GM19099 (cell line): ENCODE data around the gene SLC9C1.

ENCODE experiments used
- POLR2A ChIP-seq: IDR thresholded peaks from 3 replicates; pipeline ENCODE4 v1.6.1; 2011; ENCODE audit warnings: low read depth; ENCODE audit not compliant: insufficient read length; ENCODE audit errors: extremely low read depth

The SLC9C1 gene

GRCh38 chr3:112170046-112170445 lies 124.0 kb downstream of the SLC9C1 start:
- no peak for TF ChIP-seq POLR2A

GRCh38 chr3:112167758-112168157 lies 126.3 kb downstream of the SLC9C1 start:
- TF ChIP-seq POLR2A: no peak

GRCh38 chr3:112149136-112149535 lies 144.9 kb downstream of the SLC9C1 start:
- TF ChIP-seq POLR2A: no peak

GRCh38 chr3:112143689-112144088 lies 150.3 kb downstream of the SLC9C1 start:
- TF ChIP-seq POLR2A: no peak

GRCh38 chr3:112143251-112143650 lies 150.8 kb downstream of the SLC9C1 start:
- no peak for TF ChIP-seq POLR2A

GRCh38 chr3:112141293-112141692 lies 152.7 kb downstream of the SLC9C1 start:
- no peak for TF ChIP-seq POLR2A

- TF ChIP-seq POLR2A: no peak
Observed at GRCh38 chr3:112140584-112140983, 153.4 kb downstream of the SLC9C1 start.

GRCh38 chr3:112138219-112138969 lies 155.6 kb downstream of the SLC9C1 start:
- TF ChIP-seq POLR2A: no peak

- no peak for TF ChIP-seq POLR2A
Observed at GRCh38 chr3:112137781-112138180, 156.2 kb downstream of the SLC9C1 start.

GRCh38 chr3:112136959-112137693 lies 156.9 kb downstream of the SLC9C1 start:
- TF ChIP-seq POLR2A: no peak

- TF ChIP-seq POLR2A: no peak
Observed at GRCh38 chr3:112136046-112136445, 158.0 kb downstream of the SLC9C1 start.

- no peak for TF ChIP-seq POLR2A
Observed at GRCh38 chr3:112134335-112135124, 159.5 kb downstream of the SLC9C1 start.

- TF ChIP-seq POLR2A: no peak
Observed at GRCh38 chr3:112133626-112134334, 160.2 kb downstream of the SLC9C1 start.

GRCh38 chr3:112132975-112133448 lies 161.0 kb downstream of the SLC9C1 start, which contains the start of gene GCSAM:
Gene GCSAM, minus strand, starts transcription at chr3:112133248. Its CDS starts 128 bp downstream, at chr3:112133120.
- TF ChIP-seq POLR2A: peak; percentile 76

GRCh38 chr3:112132554-112132953 lies 161.5 kb downstream of the SLC9C1 start:
- TF ChIP-seq POLR2A: peak; percentile 4

GRCh38 chr3:112132088-112132487 lies 161.9 kb downstream of the SLC9C1 start:
- TF ChIP-seq POLR2A: peak; percentile 39
